Nephron (organoid): ENCODE results near the gene ZPLD1.

ENCODE experiments used
- H3K27ac Mint-ChIP-seq, 3 experiments: 2 replicates each; pipeline ENCODE4 v1.8.0; 2020; ENCODE audit warnings: mixed read lengths in 3 of 3, mild to moderate bottlenecking in 2 of 3, moderate library complexity in 1 of 3
- H3K27me3 Mint-ChIP-seq: 2 replicates; pipeline ENCODE4 v1.8.0; 2021; ENCODE audit warnings: low read depth, mild to moderate bottlenecking, moderate library complexity, mixed read lengths
- H3K36me3 Mint-ChIP-seq: 2 replicates; pipeline ENCODE4 v1.8.0; 2020; ENCODE audit warnings: low read depth, mixed read lengths
- H3K4me1 Mint-ChIP-seq: 2 replicates; pipeline ENCODE4 v1.8.0; 2020; ENCODE audit warnings: mixed read lengths
- H3K4me3 Mint-ChIP-seq, 3 experiments: 2 replicates each; pipeline ENCODE4 v1.8.0; 2020; ENCODE audit warnings: mild to moderate bottlenecking in 3 of 3, mixed read lengths in 3 of 3, moderate library complexity in 2 of 3
- H3K9me3 Mint-ChIP-seq: 2 replicates; pipeline ENCODE4 v1.8.0; 2020; ENCODE audit warnings: mixed read lengths
- TF ChIP-seq, protein P1 (sequence below), 3 experiments: fragments of 200-600 bp; sonication (generic); IDR thresholded peaks; one replicate each; pipeline ENCODE4 v1.5.0; 2021; ENCODE audit warnings: antibody characterized with exemption in 3 of 3; ENCODE audit not compliant: unreplicated experiment in 3 of 3

The ZPLD1 gene

GRCh38 chr3:102526865-102527264, 92.0 kb downstream of the ZPLD1 start:
- Mint-ChIP-seq H3K4me1 (no peaks in the 10 kb centered on the region), H3K4me3 (no peak overlapping the region), H3K27ac (no peak overlapping the region), H3K9me3 (no peaks in the 10 kb centered on the region), H3K27me3 (no peaks in the 10 kb centered on the region), H3K36me3 (no peaks in the 10 kb centered on the region)
- TF ChIP-seq, protein P1, sequence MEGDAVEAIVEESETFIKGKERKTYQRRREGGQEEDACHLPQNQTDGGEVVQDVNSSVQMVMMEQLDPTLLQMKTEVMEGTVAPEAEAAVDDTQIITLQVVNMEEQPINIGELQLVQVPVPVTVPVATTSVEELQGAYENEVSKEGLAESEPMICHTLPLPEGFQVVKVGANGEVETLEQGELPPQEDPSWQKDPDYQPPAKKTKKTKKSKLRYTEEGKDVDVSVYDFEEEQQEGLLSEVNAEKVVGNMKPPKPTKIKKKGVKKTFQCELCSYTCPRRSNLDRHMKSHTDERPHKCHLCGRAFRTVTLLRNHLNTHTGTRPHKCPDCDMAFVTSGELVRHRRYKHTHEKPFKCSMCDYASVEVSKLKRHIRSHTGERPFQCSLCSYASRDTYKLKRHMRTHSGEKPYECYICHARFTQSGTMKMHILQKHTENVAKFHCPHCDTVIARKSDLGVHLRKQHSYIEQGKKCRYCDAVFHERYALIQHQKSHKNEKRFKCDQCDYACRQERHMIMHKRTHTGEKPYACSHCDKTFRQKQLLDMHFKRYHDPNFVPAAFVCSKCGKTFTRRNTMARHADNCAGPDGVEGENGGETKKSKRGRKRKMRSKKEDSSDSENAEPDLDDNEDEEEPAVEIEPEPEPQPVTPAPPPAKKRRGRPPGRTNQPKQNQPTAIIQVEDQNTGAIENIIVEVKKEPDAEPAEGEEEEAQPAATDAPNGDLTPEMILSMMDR (IDR thresholded peaks at IDR 0.05; ENCODE audit: unreplicated experiment in 3 of 3), result no peak

GRCh38 chr3:102528727-102529126, 93.9 kb downstream of the ZPLD1 start:
- no peaks in the 10 kb centered on the region for H3K9me3 Mint-ChIP-seq

More at GRCh38 chr3:102528727-102529126, 93.9 kb downstream of the ZPLD1 start:
- Mint-ChIP-seq H3K36me3 (no peaks in the 10 kb centered on the region), H3K27ac (no peak overlapping the region), H3K27me3 (no peaks in the 10 kb centered on the region), H3K4me3 (no peak overlapping the region), H3K4me1 (no peaks in the 10 kb centered on the region)
- TF ChIP-seq, protein P1 (IDR thresholded peaks at IDR 0.05; ENCODE audit: unreplicated experiment in 3 of 3), result no peak
